KOPT-K1 (cell line): ENCODE data around the gene FRMD8.

Source experiments
- H3K27ac ChIP-seq: fragments of 200-600 bp; sonication (generic); 2 replicates; pipeline ENCODE4 v1.5.1; 2016; ENCODE audit warnings: antibody characterized with exemption, mild to moderate bottlenecking, low read depth, low read length; ENCODE audit not compliant: poor library complexity, severe bottlenecking
- H3K36me3 ChIP-seq: fragments of 200-600 bp; sonication (generic); 2 replicates; pipeline ENCODE4 v1.5.1; 2017; ENCODE audit warnings: antibody characterized with exemption, mild to moderate bottlenecking, low read length, moderate library complexity; ENCODE audit not compliant: insufficient read depth
- H3K9me3 ChIP-seq: fragments of 200-600 bp; sonication (generic); 2 replicates; pipeline ENCODE4 v1.5.1; 2017; ENCODE audit warnings: antibody characterized with exemption, low read length, mild to moderate bottlenecking; ENCODE audit not compliant: insufficient read depth, poor library complexity, severe bottlenecking

FRMD8 gene

DNA sequence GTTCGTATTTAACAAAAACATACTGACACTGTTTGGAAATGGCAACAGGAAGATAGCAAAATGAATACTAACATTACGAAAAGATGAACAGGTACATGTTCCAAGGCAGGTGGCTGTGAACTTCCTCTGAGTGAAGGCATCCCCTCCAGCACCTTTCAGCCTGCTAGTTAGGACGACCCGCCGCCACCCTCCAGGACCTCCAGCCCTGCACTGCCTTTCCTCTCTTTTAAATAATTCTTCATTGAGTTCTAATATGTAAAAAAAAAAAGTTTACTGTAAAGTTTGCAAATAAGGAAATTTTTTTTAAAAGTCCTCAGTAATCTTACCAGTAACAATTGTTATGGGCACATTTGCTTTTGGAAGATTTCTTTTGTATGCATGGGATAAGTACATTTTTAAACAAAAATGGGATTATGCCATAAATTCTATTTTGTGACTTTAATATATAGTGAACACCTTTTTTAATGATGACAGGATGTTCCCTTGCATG lies 42.2 kb downstream of the FRMD8 start:
- peak overlapping the region; percentile 99 for H3K27ac ChIP-seq

DNA sequence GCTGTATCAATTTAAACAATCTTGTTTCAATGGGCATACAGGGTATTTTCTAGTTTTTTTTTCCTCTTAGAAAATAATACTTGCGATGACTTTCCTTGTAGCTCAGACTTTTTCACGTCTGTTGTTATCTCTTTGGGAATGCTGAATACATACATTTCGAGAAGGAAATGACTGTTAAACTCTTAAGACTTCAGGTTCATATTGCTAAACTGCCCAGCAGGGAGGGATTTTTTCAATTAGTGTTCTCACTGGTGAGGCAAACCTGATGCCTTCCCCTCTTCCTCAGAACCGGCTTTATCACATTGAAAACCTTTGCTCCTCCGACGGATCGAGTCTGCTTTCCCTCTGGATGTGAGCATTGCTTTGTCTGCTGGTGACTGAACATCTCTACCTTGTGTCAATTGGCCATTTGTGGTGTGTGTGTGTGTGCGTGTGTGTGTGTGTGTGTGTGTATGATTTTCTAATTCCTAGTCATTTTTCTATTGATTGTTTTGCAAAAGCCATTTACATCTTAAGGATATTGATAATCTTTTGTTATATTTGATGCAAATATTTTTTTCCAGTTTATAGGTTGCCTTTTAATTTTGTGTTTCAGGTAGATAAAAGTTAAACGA lies 42.7 kb downstream of the FRMD8 start:
- H3K27ac ChIP-seq, result peak overlapping the region; percentile 99
- peaks cover 27% of the 10 kb centered on the region for H3K36me3 ChIP-seq
- no peaks in the 10 kb centered on the region for H3K9me3 ChIP-seq

More for the DNA sequence above, 42.2 kb downstream of the FRMD8 start:
- peaks cover 29% of the 10 kb centered on the region for H3K36me3 ChIP-seq
- no peaks in the 10 kb centered on the region for H3K9me3 ChIP-seq

DNA sequence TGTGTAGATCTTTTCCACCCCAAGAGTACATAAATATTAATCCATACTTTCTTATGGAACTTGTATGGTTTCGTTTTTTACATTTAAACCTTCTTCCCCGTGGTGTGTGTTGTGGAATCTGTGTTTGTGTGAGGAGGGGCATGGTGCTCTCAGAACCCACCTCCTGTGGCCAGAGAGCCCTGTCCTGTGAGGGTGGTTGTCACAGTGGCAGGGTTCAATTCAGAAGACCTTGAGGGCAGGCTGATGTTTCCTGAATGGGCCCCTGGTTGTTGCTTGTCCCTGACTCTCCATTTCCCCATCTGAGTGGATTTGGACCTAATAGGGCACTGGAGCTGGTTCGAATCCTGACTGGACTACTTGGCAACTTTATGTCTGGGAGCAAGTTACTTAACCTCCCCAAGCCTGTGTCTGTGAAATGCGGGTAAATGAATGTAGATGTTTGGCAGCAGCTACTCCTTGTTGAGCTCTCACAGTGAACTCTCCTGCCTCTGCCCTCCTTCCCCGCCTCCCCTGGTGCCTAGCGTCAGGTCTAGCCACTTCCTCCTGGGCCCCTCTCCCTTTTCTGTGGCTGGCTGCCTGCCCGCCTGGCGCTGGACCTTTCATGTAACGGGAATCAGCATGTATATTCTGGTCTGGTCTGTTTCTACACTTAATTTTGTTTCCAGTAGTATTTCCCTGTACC lies 43.4 kb downstream of the FRMD8 start:
- Histone ChIP-seq H3K9me3 (no peaks in the 10 kb centered on the region), H3K36me3 (peaks cover 30% of the 10 kb centered on the region), H3K27ac (peak overlapping the region; percentile 99)

DNA sequence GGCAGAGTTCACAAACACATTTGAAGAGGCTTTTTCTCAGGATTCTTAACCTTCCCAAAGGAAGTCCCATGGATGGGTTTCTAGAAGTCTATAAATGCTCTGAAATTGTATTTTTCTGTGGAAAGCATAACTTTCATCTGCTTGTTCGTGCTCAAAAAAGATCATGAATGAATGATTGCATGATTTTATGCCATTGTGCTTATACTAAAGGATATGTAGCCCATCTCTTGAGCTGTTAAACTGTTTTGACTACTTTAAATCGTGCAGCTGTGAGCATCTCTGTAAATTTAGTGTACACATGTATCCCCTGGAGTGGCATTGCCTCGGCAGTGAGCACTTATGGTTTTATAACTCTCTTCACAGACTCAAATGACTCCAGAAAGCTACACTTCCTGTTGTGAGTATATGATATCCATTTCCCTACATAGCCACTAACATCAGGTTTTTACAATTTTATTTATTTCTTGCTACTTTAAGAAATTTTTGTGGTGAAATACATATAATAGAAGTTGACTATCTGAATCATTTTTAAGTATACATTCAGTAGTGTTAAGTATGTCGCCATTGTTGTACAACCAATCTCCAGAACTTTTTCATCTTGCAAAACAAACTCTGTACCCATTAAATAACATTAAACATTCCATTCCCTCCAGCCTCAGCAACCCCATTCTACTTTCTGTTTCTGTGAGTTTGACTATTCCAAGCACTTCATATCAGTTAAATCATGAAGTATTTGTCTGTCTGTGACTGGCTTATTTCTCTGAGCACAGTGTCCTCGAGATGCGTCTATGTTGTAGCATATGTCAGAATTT lies 44.2 kb downstream of the FRMD8 start:
- Histone ChIP-seq H3K27ac (peak overlapping the region; percentile 99), H3K9me3 (no peaks in the 10 kb centered on the region), H3K36me3 (peaks cover 35% of the 10 kb centered on the region)

DNA sequence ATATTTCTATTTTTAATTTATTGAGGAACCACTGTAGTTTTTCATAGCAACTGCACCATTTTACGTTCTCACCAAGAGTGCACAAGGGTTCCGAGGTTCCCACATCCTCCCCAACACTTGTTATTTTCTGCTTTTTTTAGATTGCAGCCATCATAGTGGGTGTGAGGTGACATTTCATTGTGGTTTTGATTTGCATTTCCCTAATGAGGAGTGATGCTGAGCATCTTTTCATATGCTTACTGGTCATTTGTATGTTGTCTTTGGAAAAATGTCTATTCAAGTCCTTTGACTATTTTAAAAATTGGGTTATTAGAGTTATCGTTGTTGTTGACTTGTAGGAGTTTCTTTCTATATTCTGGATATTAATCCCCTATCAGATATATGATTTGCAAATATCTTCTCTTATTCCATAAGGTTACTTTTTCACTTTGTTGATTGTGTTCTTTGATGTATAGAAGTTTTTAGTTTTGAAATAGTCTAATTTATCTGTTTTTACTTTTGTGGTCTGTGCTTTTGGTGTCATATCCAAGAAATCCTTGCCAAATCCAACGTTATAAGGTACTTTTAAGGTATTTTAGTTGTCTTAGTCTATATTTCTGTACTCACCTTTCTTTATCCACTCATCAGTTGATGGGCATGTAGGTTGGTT lies 45.1 kb downstream of the FRMD8 start:
- no peaks in the 10 kb centered on the region for H3K9me3 ChIP-seq
- H3K27ac ChIP-seq, result no peak overlapping the region
- peaks cover 35% of the 10 kb centered on the region for H3K36me3 ChIP-seq

DNA sequence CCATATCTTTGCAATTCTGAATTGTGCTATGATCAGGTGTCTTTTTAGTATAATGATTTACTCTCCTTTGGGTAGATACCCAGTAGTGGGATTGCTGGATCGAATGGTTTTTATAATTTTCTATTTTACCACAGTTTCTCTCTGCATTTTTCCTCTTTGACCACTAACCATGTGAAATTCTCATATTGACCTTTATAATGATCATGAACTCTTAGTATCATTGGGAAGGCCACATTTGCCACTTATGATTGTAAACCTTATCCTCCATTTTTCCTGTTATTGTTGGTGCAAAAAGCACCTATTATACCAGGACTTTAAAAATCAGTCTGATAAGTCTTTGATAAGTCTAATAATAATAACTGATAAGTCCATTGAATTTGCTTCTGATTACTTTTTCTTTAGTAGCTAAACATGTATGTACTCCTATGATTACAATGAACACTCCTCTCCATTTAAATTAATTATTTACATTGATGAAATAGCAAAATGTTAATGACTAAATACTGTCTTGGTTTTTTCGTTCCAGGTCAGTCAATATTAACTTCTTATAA lies 45.7 kb downstream of the FRMD8 start:
- Histone ChIP-seq H3K27ac (no peak overlapping the region), H3K9me3 (no peaks in the 10 kb centered on the region), H3K36me3 (peaks cover 31% of the 10 kb centered on the region)

DNA sequence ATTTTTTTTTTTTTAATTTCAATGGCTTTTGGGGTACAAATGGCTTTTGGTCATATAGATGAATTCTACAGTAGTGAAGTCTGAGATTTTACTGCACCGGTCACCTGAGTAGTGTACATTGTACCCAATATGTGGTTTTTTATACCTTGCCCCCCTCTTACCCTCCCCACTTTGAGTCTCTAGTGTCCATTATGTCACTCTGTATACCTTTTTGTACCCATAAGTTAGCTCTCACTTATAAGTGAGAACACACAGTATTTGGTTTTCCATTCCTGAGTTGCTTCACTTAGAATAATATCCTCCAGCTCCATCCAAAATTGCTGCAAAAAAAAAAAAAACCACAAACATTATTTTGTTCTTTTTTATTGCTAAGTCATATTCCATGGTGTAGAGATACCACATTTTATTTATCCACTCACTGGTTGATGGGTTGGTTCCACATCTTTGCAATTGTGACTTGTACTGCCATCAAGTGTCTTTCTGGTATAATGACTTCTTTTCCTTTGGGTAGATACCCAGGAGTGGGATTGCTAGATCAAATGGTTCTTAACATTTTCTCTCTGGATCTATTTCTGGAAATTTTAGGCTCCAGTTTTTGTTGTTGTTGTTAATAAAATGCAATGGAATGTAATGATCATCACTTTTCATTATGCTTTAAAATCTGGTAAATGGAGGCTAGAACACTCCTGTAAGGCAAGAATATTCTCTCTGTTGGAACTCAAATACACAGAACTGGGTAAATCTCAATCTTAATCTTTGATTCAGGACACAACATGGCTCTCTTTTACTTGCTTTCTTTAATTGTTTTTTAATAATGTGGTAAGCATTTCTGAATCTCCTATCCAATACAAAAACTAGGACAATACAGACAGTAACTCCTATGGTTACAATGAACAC lies 46.5 kb downstream of the FRMD8 start:
- peaks cover 36% of the 10 kb centered on the region for H3K36me3 ChIP-seq
- H3K9me3 ChIP-seq, result no peaks in the 10 kb centered on the region
- no peak overlapping the region for H3K27ac ChIP-seq

DNA sequence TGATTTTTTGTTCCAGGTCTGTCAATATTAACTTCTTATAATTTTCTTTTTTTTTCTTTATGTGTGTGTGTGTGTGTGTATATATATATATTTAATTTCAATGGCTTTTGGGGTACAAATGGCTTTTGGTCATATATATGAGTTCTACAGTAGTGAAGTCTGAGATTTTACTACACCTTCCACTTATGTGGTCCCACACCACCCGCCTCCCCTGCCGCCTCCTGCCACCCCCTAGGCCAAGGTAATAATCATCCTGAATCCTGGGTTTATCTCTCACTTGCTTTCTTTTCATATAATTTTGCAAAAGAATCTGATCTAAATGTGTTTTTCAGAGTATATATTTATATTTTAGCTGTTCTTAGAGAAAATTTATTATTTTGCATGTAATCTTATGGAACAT lies 47.2 kb downstream of the FRMD8 start:
- Histone ChIP-seq H3K36me3 (peaks cover 42% of the 10 kb centered on the region), H3K9me3 (no peaks in the 10 kb centered on the region), H3K27ac (no peak overlapping the region)

DNA sequence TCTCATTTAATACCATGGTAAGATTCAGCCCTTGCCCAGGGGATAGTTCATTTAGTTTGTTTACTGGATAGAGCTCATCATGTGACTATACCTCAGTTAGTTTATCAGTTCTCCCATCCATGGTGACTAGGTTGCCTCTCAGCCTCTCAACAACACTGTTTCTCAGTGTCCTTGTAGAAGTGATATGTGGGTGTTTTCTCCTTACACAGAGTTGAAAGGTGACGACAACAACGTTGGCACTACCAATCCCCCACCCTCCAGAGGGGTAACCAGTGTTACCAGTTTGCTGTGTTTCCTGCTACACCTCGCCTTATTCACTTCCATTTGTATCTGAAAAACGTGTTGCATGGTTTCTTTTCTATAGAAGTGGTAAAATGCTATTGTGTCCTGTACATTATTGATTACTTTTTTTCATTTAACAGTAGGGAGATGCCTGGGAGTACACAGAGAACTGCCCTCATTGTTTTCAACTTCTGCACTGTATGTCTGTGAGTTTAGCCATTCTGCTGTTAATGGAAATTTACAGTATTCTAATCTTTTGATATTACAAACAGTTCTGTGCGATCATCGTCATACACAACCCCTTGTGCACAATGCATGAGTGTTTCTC lies 47.7 kb downstream of the FRMD8 start:
- Histone ChIP-seq H3K9me3 (no peaks in the 10 kb centered on the region), H3K27ac (no peak overlapping the region), H3K36me3 (peaks cover 45% of the 10 kb centered on the region)

DNA sequence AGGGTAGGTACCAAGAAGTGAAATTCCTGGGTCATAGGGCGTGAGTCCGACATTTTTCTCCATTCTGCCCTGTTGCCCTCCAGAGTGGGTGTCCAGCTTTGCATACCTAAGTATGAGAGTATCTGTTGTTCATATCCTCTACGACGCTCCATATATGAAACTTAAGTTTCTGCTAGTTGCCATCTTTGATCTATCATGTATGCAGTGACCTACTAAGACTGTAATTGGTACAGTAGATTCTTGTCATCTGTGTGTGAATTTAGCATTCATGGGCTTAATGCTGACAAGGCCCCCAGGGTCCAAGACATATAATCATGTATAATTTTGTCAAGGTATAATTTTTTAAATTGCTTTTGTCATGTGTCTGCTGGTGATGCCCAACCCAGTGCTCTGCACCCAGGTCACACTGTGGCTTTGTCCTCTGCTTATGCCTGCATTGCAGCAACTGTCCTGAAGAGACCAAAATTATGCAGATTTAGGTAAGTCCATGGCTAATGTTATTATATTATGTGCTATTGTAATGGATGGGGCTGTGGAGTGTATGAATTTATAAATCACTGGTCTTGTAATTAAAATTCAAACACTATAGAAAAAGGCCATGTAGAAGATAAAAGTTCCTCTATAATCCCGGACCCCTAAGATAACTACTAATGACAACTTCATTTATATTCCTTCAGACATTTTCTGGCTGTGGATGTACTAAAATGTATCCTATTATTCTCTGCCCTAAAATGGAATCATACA lies 48.4 kb downstream of the FRMD8 start:
- H3K9me3 ChIP-seq, result no peaks in the 10 kb centered on the region
- H3K36me3 ChIP-seq, result peaks cover 45% of the 10 kb centered on the region
- H3K27ac ChIP-seq, result no peak overlapping the region

DNA sequence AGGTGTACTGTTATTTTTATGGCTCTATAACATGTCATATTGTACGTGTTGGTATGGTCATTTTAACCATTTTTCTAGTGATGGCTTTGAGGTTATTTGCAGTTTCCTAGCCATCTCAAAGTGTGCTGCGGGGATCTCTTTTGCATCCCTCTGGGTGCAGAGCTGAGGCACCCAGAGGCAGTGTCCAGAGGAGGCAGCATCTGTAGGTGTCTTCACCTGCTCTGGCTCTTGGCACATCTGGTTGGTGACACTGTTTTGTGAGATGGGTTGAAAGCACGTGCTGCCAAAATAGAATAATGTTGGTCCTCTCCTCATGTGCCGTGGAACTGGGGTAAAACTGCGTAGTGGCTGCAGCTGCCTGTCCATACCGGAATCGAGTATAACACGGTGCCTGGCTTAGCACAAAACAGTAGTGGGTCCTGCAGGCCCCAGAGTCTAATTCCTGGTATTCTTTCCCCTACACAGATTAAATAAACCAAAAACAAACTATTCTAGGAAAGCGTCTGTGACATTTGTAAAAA lies 49.0 kb downstream of the FRMD8 start:
- Histone ChIP-seq H3K27ac (no peak overlapping the region), H3K36me3 (peaks cover 45% of the 10 kb centered on the region), H3K9me3 (no peaks in the 10 kb centered on the region)

DNA sequence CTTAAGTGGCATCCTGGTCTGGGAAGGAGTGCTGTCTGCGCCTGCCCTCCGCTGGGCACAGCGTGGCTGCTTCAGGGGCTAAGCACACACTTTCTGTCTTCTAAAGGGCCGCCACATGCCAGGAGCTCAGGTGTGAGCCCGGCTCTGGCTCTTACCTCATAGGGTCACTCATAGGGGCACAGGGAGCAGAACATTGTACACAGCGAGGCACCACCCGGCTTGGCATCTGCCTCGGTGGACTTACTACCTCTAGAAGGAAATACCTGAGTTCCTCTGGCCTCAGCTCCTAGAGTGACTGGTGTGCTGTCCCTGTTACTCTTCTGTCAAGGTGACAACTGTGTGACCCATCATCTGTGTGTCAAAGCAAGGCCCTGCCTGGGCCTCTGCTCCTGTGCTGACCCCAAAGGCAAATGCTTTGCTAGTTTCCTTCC lies 49.6 kb downstream of the FRMD8 start:
- Histone ChIP-seq H3K36me3 (peaks cover 45% of the 10 kb centered on the region), H3K27ac (no peak overlapping the region), H3K9me3 (no peaks in the 10 kb centered on the region)
